T47D (cell line): ENCODE results near the gene PTPRD.

Experiments
- DNase-seq, 2 experiments: peaks; one replicate each; pipeline versions ENCODE4 v3.0.0 to v3.0.0-alpha.2; 2011 to 2012; ENCODE audit warnings: low read depth in 1 of 2, low spot score in 1 of 2
- JUND ChIP-seq: IDR thresholded peaks from 2 replicates; pipeline ENCODE4 v1.6.1; 2012; ENCODE audit warnings: low read depth
- in situ Hi-C: cut with HindIII; loops from 2 replicates; pipeline ENCODE4 v1.10.0; 2016; ENCODE audit warnings: low sequenced_read_pairs, low pct_unique_long_range_greater_than_20kb

PTPRD gene

DNA sequence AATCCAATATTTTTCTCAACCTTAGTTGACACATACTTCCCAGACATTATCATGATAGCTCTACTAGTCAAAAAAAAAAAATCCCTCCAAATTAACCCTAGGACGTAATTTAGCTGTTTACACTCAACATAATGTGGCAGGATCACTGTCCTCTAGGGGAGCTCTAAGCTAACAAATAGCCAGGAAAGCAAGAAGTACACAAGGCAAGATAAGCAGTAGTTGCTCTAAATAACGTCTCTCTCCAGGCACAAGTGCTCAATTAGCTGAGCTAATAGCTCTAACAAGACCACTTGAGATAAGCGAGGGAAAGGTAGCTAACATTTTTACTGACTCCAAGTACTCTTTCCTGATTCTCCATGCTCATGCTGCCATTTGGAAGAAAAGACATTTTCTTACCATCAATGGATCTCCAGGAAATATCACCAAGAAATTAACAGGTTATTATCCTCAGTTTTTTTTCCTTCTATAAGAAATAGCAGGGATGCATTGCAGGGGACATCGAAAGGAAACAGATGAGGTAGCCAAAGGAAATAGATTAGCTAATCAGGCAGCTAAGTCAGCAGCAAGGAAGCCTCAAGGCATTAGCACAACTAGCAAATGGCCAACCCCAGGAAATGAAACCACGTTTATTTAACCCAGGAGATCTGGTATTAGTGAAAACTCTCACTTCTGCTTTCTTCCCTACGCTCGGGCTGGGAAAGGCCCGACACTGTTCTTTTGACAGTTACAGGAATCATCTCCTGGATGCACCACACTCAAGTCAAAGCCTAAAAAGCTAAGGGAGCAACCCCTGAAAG lies 614.1 kb downstream of the PTPRD start:
- DNase-seq = peak in 1 of 2 experiments; percentile 38
- TF ChIP-seq JUND = no peak
- in situ Hi-C loops = no loop called here

DNA sequence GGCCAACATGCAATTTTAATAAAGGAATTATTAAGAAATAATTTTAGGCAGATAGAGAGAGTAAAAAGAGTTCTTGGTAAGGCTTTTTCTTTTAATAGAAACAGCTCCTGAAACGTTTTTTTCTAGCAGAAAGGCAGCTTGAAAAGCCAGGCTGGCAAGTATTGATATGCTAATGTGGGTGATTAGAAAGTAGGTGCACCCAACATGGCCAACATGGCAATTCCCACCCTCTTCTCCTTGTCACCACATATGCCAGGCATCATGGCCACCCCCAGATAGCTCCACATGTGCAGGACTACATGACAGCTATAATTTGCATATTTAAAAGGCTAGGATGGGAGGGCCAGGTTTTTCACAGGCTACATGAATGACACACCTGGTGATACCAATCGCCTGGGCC lies 615.2 kb downstream of the PTPRD start:
- TF ChIP-seq JUND = no peak
- no peak for DNase-seq
- in situ Hi-C loops = no loop called here

GRCh38 chr9:9996259-9996658 lies 616.5 kb downstream of the PTPRD start:
- TF ChIP-seq JUND = no peak
- DNase-seq = no peak
- in situ Hi-C loops = no loop called here

DNA sequence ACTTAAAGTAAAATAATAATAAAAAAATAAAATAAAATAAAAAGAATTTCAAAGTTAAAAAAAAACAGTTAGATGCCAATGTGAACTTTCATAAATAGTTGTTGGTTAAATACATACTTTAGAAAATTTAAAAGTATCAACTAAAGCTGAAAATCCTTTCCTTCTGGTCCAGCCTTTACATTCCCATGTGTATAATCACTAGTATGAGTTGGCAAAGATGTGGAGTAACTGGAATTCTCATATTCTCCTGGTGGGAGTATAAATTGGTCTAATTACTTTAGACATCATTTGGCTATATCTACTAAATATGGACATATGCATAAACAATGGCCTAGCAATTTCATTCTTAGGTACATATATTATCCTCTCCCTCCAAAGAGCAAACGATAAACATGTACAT lies 619.9 kb downstream of the PTPRD start:
- in situ Hi-C loops = no loop called here
- TF ChIP-seq JUND = no peak
- DNase-seq = no peak

DNA sequence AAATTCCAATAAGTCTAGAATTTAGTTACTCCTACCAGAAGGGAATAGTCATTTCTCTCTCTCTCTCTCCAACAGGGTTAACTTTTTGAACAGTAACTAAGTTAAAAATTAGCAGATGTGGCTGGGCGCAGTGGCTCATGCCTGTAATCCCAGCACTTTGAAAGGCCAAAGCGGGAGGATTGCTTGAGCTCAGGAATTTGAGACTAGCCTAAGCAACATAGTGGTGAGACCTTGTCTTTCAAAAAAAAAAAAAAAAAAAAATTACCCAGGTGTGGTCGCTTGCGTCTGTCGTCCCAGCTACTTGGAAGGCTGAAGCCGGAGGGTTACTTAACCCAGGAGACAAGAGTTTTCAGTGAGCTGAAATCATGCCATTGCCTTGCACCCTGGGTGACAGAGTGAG lies 639.7 kb downstream of the PTPRD start:
- TF ChIP-seq JUND = no peak
- no peak for DNase-seq
- in situ Hi-C loops = no loop called here

DNA sequence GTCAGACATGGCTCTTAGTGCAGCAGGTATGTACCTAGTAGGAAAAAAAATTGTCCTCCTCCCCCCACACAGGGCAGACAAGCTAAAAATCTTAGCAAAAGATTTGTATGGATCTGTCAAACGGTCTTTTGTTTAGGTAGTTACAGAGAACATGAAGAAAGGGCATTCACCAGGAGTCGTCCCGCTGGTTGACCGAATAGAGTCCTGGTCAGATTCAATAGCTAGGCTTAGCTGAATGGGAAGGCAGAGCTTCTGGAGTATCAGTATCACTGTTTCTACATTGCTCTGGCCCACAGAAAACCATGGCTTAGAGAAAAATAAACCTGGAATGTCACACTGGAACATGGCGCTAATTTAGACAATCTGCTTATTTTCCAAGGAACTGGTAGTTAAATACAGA lies 642.3 kb downstream of the PTPRD start:
- no peak for DNase-seq
- TF ChIP-seq JUND = no peak
- in situ Hi-C loops = no loop called here

GRCh38 chr9:9963841-9964240 lies 649.0 kb downstream of the PTPRD start:
- in situ Hi-C loops = no loop called here
- no peak for TF ChIP-seq JUND
- DNase-seq = no peak

- TF ChIP-seq JUND = no peak
- in situ Hi-C loops = no loop called here
- no peak for DNase-seq
These were observed 650.9 kb downstream of the PTPRD start for GRCh38 chr9:9961934-9962333.

- DNase-seq = no peak
- in situ Hi-C loops = no loop called here
- TF ChIP-seq JUND = no peak
These were observed 651.3 kb downstream of the PTPRD start for GRCh38 chr9:9961487-9961886.

DNA sequence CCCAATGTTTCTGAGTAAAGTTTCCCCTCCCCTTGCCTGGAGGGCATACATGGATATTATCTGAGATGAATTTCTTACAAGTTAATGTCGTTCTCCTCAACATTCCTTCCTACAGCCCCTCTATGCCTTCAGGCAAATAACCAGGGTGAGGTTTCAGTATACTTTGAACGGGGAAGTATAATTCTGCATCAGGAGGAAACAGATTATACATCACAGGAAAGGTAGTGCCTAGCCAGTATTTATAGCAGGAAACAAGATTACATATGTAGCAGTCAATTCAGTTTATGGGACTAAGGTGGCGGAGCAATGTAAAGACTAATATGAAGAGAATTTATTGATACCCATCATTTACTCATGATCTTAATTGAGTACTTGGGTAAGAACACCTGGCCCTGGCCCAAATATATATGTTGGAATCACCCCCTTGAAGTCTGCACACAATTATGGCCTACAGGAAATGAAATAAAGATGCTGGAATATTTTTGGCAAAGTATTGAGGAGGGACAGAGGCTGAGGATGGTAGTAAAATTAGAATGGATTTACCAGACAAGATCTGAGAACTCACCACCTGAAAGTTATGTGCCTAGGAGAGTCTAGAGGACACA lies 661.1 kb downstream of the PTPRD start:
- in situ Hi-C loops = no loop called here
- TF ChIP-seq JUND = no peak
- no peak for DNase-seq

- no peak for DNase-seq
- TF ChIP-seq JUND = no peak
- in situ Hi-C loops = no loop called here
These were observed 662.0 kb downstream of the PTPRD start for GRCh38 chr9:9950813-9951212.

DNA sequence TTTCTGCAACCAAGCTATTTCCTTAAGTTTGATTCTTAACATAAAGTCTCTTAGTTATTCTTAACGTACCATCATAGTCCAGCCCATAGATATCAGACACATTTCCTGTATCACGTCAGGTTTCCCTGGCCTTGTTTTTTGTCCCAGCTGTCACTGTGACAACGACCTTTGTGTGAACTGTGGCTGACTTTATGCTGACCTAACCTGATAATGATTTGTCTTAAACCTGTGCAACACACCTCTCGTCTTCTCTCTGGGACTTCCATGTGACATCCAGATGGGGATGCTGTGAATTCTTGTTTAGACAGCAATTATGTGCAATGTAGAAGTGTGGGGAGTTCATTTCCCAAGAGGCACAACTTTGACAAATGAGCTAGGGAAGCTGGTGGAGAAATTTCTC lies 662.8 kb downstream of the PTPRD start:
- in situ Hi-C loops = no loop called here
- TF ChIP-seq JUND = no peak
- DNase-seq = no peak

- no peak for DNase-seq
- in situ Hi-C loops = no loop called here
- TF ChIP-seq JUND = no peak
These were observed 663.4 kb downstream of the PTPRD start for GRCh38 chr9:9949368-9949767.

DNA sequence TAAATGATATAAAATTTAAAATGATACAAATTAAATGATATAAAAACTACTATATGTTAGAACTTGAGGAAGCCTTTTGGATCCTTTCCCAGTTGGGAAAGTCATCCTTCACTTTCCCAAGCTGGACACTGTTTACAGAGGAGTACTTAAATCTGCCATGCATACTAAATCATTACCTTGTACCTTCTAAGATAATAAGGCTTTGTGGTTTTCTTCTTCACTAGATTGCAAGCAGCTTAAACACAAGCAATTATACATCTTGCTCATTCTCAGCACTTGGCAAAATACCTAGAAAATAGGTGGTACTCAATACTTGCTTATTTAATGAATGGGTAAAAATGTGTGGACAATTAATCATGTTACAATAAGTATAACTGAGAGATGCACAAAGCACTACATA lies 666.8 kb downstream of the PTPRD start:
- TF ChIP-seq JUND = no peak
- in situ Hi-C loops = no loop called here
- DNase-seq = no peak
